ENCODE data around the gene RAB4B. TPM values are rescaled to one million over a fixed set of nuclear protein-coding genes. Genes with fewer than 3 reads are reported as not detected.
"Not testable (repeated sequence)": the region's sequence is repeated elsewhere in the genome, so short reads cannot be mapped to it uniquely, and the experiment has no call there.

RAB4B gene
- total and polyA plus RNA-seq, 2 donors (not counting 1 experiment from before 2014, with no cell fraction given), result 10.6 to 12.8 TPM

- H3K36me3 ChIP-seq (ENCODE audit: control insufficient read depth, insufficient read depth, low read length), result no peaks in the 10 kb centered on the region
- TF ChIP-seq CTCF (conservative IDR thresholded peaks at IDR 0.05 in 1 of 2, IDR thresholded peaks at IDR 0.05 in 1 of 2; ENCODE audit: low read depth in 1 of 2, low read length in 2 of 2) (no peak), EZH2 (IDR thresholded peaks at IDR 0.05; ENCODE audit: low read length, missing control alignments) (no peak)
- peaks cover under 1% of the 10 kb centered on the region for H3K4me1 ChIP-seq (ENCODE audit: control insufficient read depth, extremely low read depth, insufficient read depth, low read length)
- H2AFZ ChIP-seq (ENCODE audit: low read length), result no peak overlapping the region
- H3K4me2 ChIP-seq (ENCODE audit: extremely low read depth, insufficient read depth, low read length), result no peak overlapping the region
- no peak overlapping the region for H3K9ac ChIP-seq (ENCODE audit: insufficient read depth, low read length)
- no peak overlapping the region for H3K27ac ChIP-seq (ENCODE audit: insufficient read depth, low read length)
- no peak for DNase-seq (ENCODE audit: low read depth in 2 of 2)
- no peaks in the 10 kb centered on the region for H3K27me3 ChIP-seq (ENCODE audit: control insufficient read depth, insufficient read depth, low read length)
- H3K79me2 ChIP-seq (ENCODE audit: control insufficient read depth, insufficient read depth, low read length), result no peaks in the 10 kb centered on the region
- H4K20me1 ChIP-seq (ENCODE audit: control insufficient read depth, extremely low read depth, insufficient read depth, low read length), result no peaks in the 10 kb centered on the region
- H3K4me3 ChIP-seq (replicated peaks in 1 of 4; ENCODE audit: control extremely low read depth in 1 of 4, insufficient read depth in 1 of 4, low read depth in 3 of 4, low read length in 4 of 4), result no peak overlapping the region
- no peaks in the 10 kb centered on the region for H3K9me3 ChIP-seq (ENCODE audit: control insufficient read depth, insufficient read depth, low read depth, low read length)
Observed at GRCh38 chr19:40815223-40815622, 37.2 kb downstream of the RAB4B start.

- peak overlapping the region; percentile 53 for H3K4me2 ChIP-seq (ENCODE audit: extremely low read depth, insufficient read depth, low read length)
- H4K20me1 ChIP-seq (ENCODE audit: control insufficient read depth, extremely low read depth, insufficient read depth, low read length); H3K9me3 ChIP-seq (ENCODE audit: control insufficient read depth, insufficient read depth, low read depth, low read length); H3K36me3 ChIP-seq (ENCODE audit: control insufficient read depth, insufficient read depth, low read length); H3K4me1 ChIP-seq (ENCODE audit: control insufficient read depth, extremely low read depth, insufficient read depth, low read length); H3K9ac ChIP-seq (ENCODE audit: insufficient read depth, low read length); H3K79me2 ChIP-seq (ENCODE audit: control insufficient read depth, insufficient read depth, low read length); H2AFZ ChIP-seq (ENCODE audit: low read length); H3K27me3 ChIP-seq (ENCODE audit: control insufficient read depth, insufficient read depth, low read length); H3K27ac ChIP-seq (ENCODE audit: insufficient read depth, low read length): not testable (repeated sequence)
- TF ChIP-seq CTCF (conservative IDR thresholded peaks at IDR 0.05 in 1 of 2, IDR thresholded peaks at IDR 0.05 in 1 of 2; ENCODE audit: low read depth in 1 of 2, low read length in 2 of 2), result peak in 1 of 2 donors; percentile 8
- peak in 1 of 2 donors; percentile 68 for DNase-seq (ENCODE audit: low read depth in 2 of 2)
- H3K4me3 ChIP-seq (replicated peaks in 1 of 4; ENCODE audit: control extremely low read depth in 1 of 4, insufficient read depth in 1 of 4, low read depth in 3 of 4, low read length in 4 of 4), result peak overlapping the region in 2 of 4 experiments; percentile 12 to 27
Observed at GRCh38 chr19:40818480-40819399, 40.7 kb downstream of the RAB4B start.

GRCh38 chr19:40819479-40820234 lies 41.6 kb downstream of the RAB4B start:
- H3K4me3 ChIP-seq (replicated peaks in 1 of 4; ENCODE audit: control extremely low read depth in 1 of 4, insufficient read depth in 1 of 4, low read depth in 3 of 4, low read length in 4 of 4); H3K9ac ChIP-seq (ENCODE audit: insufficient read depth, low read length); H2AFZ ChIP-seq (ENCODE audit: low read length); H3K27ac ChIP-seq (ENCODE audit: insufficient read depth, low read length); H3K9me3 ChIP-seq (ENCODE audit: control insufficient read depth, insufficient read depth, low read depth, low read length); H3K27me3 ChIP-seq (ENCODE audit: control insufficient read depth, insufficient read depth, low read length); H4K20me1 ChIP-seq (ENCODE audit: control insufficient read depth, extremely low read depth, insufficient read depth, low read length); H3K79me2 ChIP-seq (ENCODE audit: control insufficient read depth, insufficient read depth, low read length); H3K4me2 ChIP-seq (ENCODE audit: extremely low read depth, insufficient read depth, low read length); H3K36me3 ChIP-seq (ENCODE audit: control insufficient read depth, insufficient read depth, low read length); H3K4me1 ChIP-seq (ENCODE audit: control insufficient read depth, extremely low read depth, insufficient read depth, low read length): not testable (repeated sequence)
- TF ChIP-seq CTCF (conservative IDR thresholded peaks at IDR 0.05 in 1 of 2, IDR thresholded peaks at IDR 0.05 in 1 of 2; ENCODE audit: low read depth in 1 of 2, low read length in 2 of 2), result peak; percentile 62 to 76
- DNase-seq (ENCODE audit: low read depth in 2 of 2), result peak in 1 of 2 donors; percentile 59
